Measurements from ENCODE around the gene EARS2.

DNA sequence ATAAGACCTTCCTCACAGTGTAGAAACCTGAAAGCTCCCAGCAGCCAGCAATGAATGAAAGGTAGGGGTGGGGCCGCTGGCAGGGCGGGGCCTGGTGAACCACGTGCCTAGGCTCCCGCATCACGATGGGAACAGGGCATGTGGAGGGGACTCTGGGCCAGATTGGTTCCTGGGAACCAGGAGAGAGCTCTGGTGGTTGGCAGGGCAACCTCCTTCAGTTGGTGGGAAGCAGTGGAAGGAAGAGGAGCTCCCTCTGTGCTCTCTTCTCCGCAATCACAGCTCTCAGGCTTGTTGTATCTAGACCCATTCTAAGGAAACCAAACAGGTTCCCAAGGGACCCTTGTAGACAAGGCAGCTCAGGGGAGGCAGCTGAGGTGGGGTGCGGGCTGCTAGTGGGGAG lies 57.3 kb downstream of the EARS2 start:
- TF ChIP-seq POLR2A (IDR thresholded peaks at IDR 0.05; ENCODE audit: low read depth, low read length) = no peak
- TF ChIP-seq TAF1 (IDR thresholded peaks at IDR 0.05; ENCODE audit: low read depth, low read length) = no peak
